GM21825 (cell line): ENCODE data around the gene TRHDE.
"Not testable (repeated sequence)": the region's sequence is repeated elsewhere in the genome, so short reads cannot be mapped to it uniquely, and the experiment has no call there.

Experiments
- ATAC-seq: cut with Tn5 transposase; IDR thresholded peaks from one replicate; pipeline ENCODE4 v1.9.1; 2021; ENCODE audit warnings: mild to moderate bottlenecking, moderate library complexity; ENCODE audit not compliant: unreplicated experiment

TRHDE gene

DNA sequence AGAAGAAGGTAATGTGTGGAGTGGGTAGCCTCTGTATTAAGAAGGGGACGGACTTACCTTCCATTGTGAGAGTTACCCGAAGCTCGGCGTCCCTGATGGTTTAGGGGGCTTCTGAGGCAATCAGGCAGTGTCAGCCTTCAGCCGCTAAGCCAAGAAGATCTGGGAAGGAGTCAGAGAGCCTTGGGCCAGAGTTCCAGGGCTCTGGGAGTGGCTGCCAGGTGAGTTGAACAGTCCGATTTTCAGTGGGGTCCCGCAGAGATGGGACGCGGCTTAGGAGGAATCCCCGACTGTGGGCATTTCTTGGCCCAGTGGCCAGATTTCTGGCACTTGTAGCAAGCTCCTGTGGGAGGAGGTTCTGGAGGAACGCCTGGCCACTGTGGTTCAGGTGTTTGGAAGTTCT is 439.9 kb downstream of the TRHDE start:
- not testable (repeated sequence) for ATAC-seq

DNA sequence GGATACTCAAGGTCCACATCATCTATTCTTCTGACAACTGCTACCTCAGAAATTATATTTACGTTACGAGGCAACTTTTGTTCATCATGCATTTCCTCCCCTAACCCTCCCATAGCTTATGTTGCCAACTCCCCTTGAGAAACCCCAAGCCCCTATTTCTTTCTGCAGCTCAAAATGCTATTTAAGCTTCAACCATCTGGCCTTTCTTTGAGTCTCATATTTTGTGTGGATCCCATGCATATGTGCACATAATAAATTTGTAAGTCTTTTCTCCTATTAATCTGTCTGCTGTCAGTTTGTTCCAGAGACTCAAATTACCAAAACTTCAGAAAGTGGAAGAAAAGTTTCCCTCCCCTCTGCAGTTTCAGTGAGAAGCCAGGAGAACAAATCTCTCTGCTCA is 444.1 kb downstream of the TRHDE start:
- no peak for ATAC-seq

DNA sequence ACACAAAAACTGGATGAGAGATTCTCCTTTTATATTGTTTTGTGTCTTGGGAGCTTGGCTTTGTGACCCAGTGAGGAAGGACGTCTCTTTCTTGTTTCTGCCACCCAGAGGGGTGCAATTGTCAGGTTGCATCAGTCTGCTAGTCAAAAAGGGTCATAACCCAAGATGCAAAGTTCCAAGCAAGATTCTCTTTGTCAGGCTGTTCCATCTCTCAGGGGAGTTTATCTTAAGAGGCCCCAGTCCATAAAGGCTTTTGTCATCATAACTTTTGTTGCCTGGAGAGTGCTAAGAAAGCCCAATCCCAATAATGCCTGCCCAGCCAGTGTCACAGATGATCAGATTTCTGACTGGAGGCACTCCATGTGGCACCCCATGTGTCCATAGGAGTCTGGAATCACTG is 444.9 kb downstream of the TRHDE start:
- ATAC-seq = no peak
